DOHH2 (cell line): ENCODE data around the gene NNAT.

ENCODE experiments used
- CTCF ChIP-seq: fragments of 200-600 bp; sonication (generic); IDR thresholded peaks from one replicate; pipeline ENCODE4 v1.5.1; 2014; ENCODE audit warnings: antibody characterized with exemption, mild to moderate bottlenecking, low read depth, low read length; ENCODE audit not compliant: poor library complexity, severe bottlenecking
- EZH2phosphoT487 ChIP-seq: fragments of 200-600 bp; sonication (generic); IDR thresholded peaks from 2 replicates; pipeline ENCODE4 v1.6.1; 2017; ENCODE audit warnings: borderline replicate concordance, mild to moderate bottlenecking, antibody characterized with exemption, low read length, moderate library complexity, mixed read lengths

GRCh38 chr20:37541326-37541725, 20.3 kb downstream of the NNAT start:
- TF ChIP-seq CTCF: no peak
- TF ChIP-seq EZH2phosphoT487: no peak
